ENCODE results near the gene GTF2H1.

The GTF2H1 gene

GRCh38 chr11:18321969-18322711 lies at the start of gene GTF2H1, which contains the start of gene HPS5:
Gene GTF2H1 (plus strand): TSS chr11:18322567. CDS start chr11:18333075, 10,508 bp downstream.
Gene HPS5 (minus strand): TSS chr11:18322140. CDS start chr11:18317858, 4,282 bp downstream.
- DNase-seq (ENCODE audit: low read depth) = peak; percentile 99
- H3K4me3 ChIP-seq (ENCODE audit: low read depth, low read length) = peak within 1 kb of the TSS; percentile 94
- TF ChIP-seq CTCF (conservative IDR thresholded peaks at IDR 0.05; ENCODE audit: low read depth, low read length) = no peak

DNA sequence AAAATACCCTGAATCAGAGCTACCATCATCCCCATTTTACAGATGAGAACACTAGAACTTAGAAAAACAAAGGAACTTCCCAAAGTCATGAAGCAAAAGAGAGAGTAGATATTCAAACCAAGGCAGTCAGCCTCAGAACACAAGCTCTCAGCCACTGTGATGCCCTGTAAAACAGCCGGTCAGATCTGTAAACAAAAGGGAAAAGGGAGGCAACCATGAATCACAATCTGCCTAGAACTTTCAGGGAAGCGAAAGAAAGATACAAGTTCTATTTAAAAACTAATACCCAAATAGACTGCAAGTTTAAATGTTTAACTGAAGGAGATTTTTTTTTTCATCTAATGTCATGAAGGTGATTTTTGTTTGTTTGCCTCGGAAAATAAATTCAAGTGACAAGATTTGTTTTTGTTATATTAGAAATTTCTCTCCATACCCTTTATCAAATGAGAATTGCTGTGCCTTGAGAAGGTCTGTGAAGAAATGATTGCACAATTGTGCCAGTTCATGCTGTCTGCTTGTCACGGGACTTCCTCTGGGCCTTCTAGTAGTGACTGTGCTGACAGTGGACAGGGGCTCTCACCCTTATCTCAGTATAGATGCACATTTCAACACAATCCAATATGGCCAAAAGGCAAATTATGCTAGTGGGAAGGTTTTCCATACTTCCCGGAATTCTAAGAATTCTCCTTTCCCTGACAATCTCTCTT lies 44.6 kb upstream of the GTF2H1 start:
- TF ChIP-seq CTCF (conservative IDR thresholded peaks at IDR 0.05; ENCODE audit: low read depth, low read length) = no peak
- DNase-seq (ENCODE audit: low read depth) = peak; percentile 7
- no peak overlapping the region for H3K4me3 ChIP-seq (ENCODE audit: low read depth, low read length)

DNA sequence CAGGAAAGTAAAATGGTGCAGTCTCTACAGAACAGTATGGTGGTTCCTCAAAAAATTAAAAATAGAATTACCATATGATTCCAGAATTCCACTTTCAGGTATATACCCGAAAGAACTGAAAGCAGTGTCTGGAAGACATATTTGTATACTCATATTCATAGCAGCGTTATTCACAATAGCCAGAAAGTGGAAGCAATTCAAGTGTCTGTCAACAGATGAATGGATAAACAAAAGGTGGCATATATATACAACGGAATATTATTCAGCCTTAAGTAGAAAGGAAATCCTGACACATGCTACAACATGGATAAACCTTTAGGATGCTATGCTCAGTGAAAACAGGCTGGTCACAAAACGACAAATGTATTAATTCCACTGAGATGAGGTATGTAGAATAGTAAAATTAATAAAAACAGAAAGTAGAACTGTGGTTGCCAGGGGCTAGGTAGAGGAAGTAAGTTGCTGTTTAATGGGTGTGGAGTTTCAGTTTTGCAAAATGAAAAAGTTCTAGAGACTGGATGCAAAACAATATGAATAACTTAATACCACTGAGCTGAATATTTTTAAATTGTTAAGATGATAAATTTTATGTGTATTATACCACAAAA lies 41.8 kb upstream of the GTF2H1 start:
- TF ChIP-seq CTCF (conservative IDR thresholded peaks at IDR 0.05; ENCODE audit: low read depth, low read length) = no peak
- no peak for DNase-seq (ENCODE audit: low read depth)

GRCh38 chr11:18282626-18283025 lies 39.7 kb upstream of the GTF2H1 start:
- DNase-seq (ENCODE audit: low read depth) = no peak
- TF ChIP-seq CTCF (conservative IDR thresholded peaks at IDR 0.05; ENCODE audit: low read depth, low read length) = no peak

More for the DNA sequence above, 41.8 kb upstream of the GTF2H1 start:
- H3K4me3 ChIP-seq (ENCODE audit: low read depth, low read length) = no peak overlapping the region

DNA sequence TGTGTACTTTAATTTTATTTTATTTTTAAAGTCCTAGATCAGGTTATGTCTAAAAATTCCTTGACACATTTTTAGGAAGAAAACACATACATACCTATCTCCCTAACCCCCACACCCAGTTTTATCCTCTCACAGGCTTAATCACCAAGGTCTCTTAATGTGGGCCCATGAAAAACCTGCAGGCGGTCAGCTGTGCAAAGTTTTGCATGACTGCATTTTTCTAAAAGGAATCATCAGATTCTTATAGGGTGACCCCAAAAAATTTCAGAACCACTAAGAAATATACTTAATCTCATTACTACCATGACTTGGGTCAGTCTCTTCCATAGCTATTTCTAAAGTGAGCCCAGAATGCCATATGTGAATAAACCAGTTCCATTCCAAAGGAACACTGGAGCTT lies 36.5 kb upstream of the GTF2H1 start:
- DNase-seq (ENCODE audit: low read depth) = no peak
- no peak for TF ChIP-seq CTCF (conservative IDR thresholded peaks at IDR 0.05; ENCODE audit: low read depth, low read length)

More at GRCh38 chr11:18282626-18283025, 39.7 kb upstream of the GTF2H1 start:
- no peak overlapping the region for H3K4me3 ChIP-seq (ENCODE audit: low read depth, low read length)

DNA sequence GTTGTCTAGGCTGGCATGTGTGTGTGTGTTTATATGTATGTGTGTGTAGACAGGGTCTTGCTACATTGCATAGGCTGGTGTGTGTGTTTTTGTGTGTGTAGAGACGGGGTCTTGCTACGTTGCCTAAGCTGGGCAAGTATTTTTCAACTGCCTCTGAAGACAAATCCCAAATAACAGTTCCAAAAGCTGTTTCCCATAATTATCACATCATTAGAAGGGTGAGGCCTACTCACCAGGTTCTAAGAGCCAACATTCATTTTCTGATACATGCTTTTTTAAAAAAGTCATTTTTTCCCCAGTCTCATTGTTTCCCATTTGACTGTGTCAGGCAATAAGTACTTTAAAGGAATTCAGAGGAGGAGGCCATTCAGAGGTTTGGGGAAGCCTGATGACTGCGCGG lies 33.5 kb upstream of the GTF2H1 start:
- H3K4me3 ChIP-seq (ENCODE audit: low read depth, low read length) = no peak overlapping the region
- no peak for TF ChIP-seq CTCF (conservative IDR thresholded peaks at IDR 0.05; ENCODE audit: low read depth, low read length)
- no peak for DNase-seq (ENCODE audit: low read depth)

More for the DNA sequence above, 36.5 kb upstream of the GTF2H1 start:
- H3K4me3 ChIP-seq (ENCODE audit: low read depth, low read length) = no peak overlapping the region

All from choroid plexus epithelial cell (primary cell).